HepG2 (cell line): Measurements from ENCODE around the gene NECAB2. TPM values are rescaled to one million over a fixed set of nuclear protein-coding genes. Genes with fewer than 3 reads are reported as not detected.

ENCODE experiments used
- ATF7-NPFF ChIP-seq: sonication (generic); formaldehyde crosslinking; IDR thresholded peaks from 2 replicates; pipeline ENCODE4 v1.8.1; 2023; ENCODE audit warnings: mild to moderate bottlenecking, low read depth, missing genetic modification reagents, moderate library complexity
- HDAC2 ChIP-seq: sonication (generic); formaldehyde crosslinking; IDR thresholded peaks from 2 replicates; pipeline ENCODE4 v1.4.0; 2020; ENCODE audit warnings: missing genetic modification reagents
- JUN ChIP-seq: sonication (generic); formaldehyde crosslinking; IDR thresholded peaks from 2 replicates; pipeline ENCODE4 v1.4.0; 2020; ENCODE audit warnings: mild to moderate bottlenecking, missing genetic modification reagents
- MIXL1 ChIP-seq: IDR thresholded peaks from 2 replicates; pipeline ENCODE4 v1.6.1; 2016
- RORA ChIP-seq: sonication (generic); formaldehyde crosslinking; IDR thresholded peaks from 2 replicates; pipeline ENCODE4 v1.5.0; 2020; ENCODE audit warnings: mild to moderate bottlenecking, missing genetic modification reagents, moderate library complexity
- SNAI1 ChIP-seq: sonication (generic); formaldehyde crosslinking; IDR thresholded peaks from 2 replicates; pipeline ENCODE4 v1.5.0; 2020; ENCODE audit warnings: mild to moderate bottlenecking, missing genetic modification reagents, borderline replicate concordance
- ZNF614 ChIP-seq: IDR thresholded peaks from 2 replicates; pipeline ENCODE4 v1.6.1; 2018; ENCODE audit warnings: missing biosample characterization, missing genetic modification reagents, inconsistent platforms, borderline replicate concordance
- polyA plus RNA-seq, 8 experiments: library from polyadenylated mRNA; depleted of rRNA in 3 of 8; stranded (reverse) in 7 of 8; unstranded in 1 of 8; fragments of >200 nt; fragmentation: Illumina TruSeq in 4 of 8; extraction: Trizol in 4 of 8; gene quantifications; 2 replicates each; pipeline versions ENCODE4 v1.2.1 to v1.2.3, GENCODE V29; 2011 to 2016; ENCODE audit warnings: low read depth in 4 of 8, missing spikeins in 1 of 8, mixed read lengths in 1 of 8; ENCODE audit not compliant: insufficient read depth in 1 of 8
- total RNA-seq, 5 experiments: library from RNA; depleted of rRNA; stranded (reverse); fragments of >200 nt; fragmentation: Illumina TruSeq; extraction: Trizol; gene quantifications; 2 replicates each; pipeline ENCODE4 v1.2.3, GENCODE V29; 2016; ENCODE audit warnings: low read depth in 1 of 5
- TF ChIP-seq, protein P1 (sequence below): sonication (generic); formaldehyde crosslinking; IDR thresholded peaks from 2 replicates; pipeline ENCODE4 v1.8.0; 2023; ENCODE audit warnings: mild to moderate bottlenecking, missing genetic modification reagents
- TF ChIP-seq, protein P2 (sequence below): IDR thresholded peaks from 2 replicates; pipeline ENCODE4 v1.4.0; 2020; ENCODE audit warnings: mild to moderate bottlenecking, missing genetic modification reagents
- TF ChIP-seq, protein P3 (sequence below): sonication (generic); formaldehyde crosslinking; IDR thresholded peaks from 2 replicates; pipeline ENCODE4 v1.4.0; 2020; ENCODE audit warnings: low read depth, mild to moderate bottlenecking, missing genetic modification reagents
- TF ChIP-seq, protein P4 (sequence below): sonication (generic); formaldehyde crosslinking; IDR thresholded peaks from 2 replicates; pipeline ENCODE4 v1.4.0; 2020; ENCODE audit warnings: missing genetic modification reagents
- TF ChIP-seq, protein P5 (sequence below): sonication (generic); formaldehyde crosslinking; IDR thresholded peaks from 2 replicates; pipeline ENCODE4 v1.8.0; 2022; ENCODE audit warnings: mild to moderate bottlenecking, missing genetic modification reagents

Gene NECAB2
- total and polyA plus RNA-seq, 2 of the 13 experiments (the other 11 are each of a cell fraction or from before 2014, with no cell fraction given), result 0.21 to 0.49 TPM

DNA sequence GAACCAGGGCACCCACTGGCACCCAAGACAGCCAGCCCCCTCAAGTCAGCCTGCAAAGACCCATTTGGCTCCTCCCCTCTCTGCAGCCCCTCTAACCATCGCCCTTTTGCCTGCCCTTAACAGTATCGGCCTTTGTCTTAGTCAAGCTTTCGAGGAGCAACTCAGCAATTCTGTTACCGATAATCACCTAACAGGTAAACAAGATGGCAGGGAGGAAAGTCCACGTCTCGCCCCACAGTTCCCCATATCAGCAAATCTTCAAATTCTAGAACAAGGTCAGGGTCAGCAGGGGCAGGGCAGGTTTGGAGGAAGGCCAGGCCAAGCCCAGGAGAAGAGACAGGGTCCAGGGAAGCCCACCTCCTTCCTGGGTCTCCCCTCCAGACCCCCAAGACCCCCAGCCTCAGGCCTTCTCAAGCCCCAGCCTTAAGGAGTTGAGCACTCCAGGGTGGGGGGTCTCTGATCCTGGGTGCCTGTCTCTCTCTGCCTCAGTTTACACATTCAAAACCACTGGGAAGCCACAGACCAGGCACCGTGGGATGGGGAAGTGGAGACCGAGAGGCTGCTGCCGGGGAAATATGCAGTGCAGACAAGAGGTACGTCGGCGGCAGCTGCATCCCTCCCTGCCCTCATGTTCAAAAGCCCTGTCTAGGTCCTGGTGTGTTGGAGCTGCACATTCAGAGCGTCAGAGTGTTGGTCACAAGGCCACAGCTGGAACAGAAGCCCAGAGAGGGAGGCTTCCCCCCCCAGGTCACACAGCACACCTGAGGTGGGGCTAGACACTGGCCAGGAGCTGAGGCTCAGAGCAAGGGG lies 18.9 kb upstream of the NECAB2 start (continued):
- TF ChIP-seq MIXL1 (CRISPR knock-in tag), result peak; percentile 50; the same call in 1 of the 2 replicates
- no peak; the same call in 1 of the 2 replicates for TF ChIP-seq HDAC2 (CRISPR knock-in tag)
- 0 out of 2 replicates have a peak, but pooled peaks have one; percentile 47 for TF ChIP-seq ZNF614 (CRISPR knock-in tag)
- TF ChIP-seq SNAI1, result no peak
- TF ChIP-seq, protein P1, sequence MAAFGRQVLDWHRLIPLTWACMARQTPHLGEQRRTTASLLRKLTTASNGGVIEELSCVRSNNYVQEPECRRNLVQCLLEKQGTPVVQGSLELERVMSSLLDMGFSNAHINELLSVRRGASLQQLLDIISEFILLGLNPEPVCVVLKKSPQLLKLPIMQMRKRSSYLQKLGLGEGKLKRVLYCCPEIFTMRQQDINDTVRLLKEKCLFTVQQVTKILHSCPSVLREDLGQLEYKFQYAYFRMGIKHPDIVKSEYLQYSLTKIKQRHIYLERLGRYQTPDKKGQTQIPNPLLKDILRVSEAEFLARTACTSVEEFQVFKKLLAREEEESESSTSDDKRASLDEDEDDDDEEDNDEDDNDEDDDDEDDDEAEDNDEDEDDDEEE, result no peak
- TF ChIP-seq, protein P2, sequence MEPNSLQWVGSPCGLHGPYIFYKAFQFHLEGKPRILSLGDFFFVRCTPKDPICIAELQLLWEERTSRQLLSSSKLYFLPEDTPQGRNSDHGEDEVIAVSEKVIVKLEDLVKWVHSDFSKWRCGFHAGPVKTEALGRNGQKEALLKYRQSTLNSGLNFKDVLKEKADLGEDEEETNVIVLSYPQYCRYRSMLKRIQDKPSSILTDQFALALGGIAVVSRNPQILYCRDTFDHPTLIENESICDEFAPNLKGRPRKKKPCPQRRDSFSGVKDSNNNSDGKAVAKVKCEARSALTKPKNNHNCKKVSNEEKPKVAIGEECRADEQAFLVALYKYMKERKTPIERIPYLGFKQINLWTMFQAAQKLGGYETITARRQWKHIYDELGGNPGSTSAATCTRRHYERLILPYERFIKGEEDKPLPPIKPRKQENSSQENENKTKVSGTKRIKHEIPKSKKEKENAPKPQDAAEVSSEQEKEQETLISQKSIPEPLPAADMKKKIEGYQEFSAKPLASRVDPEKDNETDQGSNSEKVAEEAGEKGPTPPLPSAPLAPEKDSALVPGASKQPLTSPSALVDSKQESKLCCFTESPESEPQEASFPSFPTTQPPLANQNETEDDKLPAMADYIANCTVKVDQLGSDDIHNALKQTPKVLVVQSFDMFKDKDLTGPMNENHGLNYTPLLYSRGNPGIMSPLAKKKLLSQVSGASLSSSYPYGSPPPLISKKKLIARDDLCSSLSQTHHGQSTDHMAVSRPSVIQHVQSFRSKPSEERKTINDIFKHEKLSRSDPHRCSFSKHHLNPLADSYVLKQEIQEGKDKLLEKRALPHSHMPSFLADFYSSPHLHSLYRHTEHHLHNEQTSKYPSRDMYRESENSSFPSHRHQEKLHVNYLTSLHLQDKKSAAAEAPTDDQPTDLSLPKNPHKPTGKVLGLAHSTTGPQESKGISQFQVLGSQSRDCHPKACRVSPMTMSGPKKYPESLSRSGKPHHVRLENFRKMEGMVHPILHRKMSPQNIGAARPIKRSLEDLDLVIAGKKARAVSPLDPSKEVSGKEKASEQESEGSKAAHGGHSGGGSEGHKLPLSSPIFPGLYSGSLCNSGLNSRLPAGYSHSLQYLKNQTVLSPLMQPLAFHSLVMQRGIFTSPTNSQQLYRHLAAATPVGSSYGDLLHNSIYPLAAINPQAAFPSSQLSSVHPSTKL (CRISPR knock-in tag), result peak; percentile 92
- TF ChIP-seq, protein P3, sequence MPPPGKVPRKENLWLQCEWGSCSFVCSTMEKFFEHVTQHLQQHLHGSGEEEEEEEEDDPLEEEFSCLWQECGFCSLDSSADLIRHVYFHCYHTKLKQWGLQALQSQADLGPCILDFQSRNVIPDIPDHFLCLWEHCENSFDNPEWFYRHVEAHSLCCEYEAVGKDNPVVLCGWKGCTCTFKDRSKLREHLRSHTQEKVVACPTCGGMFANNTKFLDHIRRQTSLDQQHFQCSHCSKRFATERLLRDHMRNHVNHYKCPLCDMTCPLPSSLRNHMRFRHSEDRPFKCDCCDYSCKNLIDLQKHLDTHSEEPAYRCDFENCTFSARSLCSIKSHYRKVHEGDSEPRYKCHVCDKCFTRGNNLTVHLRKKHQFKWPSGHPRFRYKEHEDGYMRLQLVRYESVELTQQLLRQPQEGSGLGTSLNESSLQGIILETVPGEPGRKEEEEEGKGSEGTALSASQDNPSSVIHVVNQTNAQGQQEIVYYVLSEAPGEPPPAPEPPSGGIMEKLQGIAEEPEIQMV (CRISPR knock-in tag), result no peak
- 0 out of 2 replicates have a peak, but pooled peaks have one; percentile 49 for TF ChIP-seq JUN (CRISPR knock-in tag)
- TF ChIP-seq, protein P4, sequence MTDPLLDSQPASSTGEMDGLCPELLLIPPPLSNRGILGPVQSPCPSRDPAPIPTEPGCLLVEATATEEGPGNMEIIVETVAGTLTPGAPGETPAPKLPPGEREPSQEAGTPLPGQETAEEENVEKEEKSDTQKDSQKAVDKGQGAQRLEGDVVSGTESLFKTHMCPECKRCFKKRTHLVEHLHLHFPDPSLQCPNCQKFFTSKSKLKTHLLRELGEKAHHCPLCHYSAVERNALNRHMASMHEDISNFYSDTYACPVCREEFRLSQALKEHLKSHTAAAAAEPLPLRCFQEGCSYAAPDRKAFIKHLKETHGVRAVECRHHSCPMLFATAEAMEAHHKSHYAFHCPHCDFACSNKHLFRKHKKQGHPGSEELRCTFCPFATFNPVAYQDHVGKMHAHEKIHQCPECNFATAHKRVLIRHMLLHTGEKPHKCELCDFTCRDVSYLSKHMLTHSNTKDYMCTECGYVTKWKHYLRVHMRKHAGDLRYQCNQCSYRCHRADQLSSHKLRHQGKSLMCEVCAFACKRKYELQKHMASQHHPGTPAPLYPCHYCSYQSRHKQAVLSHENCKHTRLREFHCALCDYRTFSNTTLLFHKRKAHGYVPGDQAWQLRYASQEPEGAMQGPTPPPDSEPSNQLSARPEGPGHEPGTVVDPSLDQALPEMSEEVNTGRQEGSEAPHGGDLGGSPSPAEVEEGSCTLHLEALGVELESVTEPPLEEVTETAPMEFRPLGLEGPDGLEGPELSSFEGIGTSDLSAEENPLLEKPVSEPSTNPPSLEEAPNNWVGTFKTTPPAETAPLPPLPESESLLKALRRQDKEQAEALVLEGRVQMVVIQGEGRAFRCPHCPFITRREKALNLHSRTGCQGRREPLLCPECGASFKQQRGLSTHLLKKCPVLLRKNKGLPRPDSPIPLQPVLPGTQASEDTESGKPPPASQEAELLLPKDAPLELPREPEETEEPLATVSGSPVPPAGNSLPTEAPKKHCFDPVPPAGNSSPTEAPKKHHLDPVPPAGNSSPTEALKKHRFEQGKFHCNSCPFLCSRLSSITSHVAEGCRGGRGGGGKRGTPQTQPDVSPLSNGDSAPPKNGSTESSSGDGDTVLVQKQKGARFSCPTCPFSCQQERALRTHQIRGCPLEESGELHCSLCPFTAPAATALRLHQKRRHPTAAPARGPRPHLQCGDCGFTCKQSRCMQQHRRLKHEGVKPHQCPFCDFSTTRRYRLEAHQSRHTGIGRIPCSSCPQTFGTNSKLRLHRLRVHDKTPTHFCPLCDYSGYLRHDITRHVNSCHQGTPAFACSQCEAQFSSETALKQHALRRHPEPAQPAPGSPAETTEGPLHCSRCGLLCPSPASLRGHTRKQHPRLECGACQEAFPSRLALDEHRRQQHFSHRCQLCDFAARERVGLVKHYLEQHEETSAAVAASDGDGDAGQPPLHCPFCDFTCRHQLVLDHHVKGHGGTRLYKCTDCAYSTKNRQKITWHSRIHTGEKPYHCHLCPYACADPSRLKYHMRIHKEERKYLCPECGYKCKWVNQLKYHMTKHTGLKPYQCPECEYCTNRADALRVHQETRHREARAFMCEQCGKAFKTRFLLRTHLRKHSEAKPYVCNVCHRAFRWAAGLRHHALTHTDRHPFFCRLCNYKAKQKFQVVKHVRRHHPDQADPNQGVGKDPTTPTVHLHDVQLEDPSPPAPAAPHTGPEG, result no peak
- TF ChIP-seq, protein P5, sequence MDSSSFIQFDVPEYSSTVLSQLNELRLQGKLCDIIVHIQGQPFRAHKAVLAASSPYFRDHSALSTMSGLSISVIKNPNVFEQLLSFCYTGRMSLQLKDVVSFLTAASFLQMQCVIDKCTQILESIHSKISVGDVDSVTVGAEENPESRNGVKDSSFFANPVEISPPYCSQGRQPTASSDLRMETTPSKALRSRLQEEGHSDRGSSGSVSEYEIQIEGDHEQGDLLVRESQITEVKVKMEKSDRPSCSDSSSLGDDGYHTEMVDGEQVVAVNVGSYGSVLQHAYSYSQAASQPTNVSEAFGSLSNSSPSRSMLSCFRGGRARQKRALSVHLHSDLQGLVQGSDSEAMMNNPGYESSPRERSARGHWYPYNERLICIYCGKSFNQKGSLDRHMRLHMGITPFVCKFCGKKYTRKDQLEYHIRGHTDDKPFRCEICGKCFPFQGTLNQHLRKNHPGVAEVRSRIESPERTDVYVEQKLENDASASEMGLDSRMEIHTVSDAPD (CRISPR knock-in tag), result peak; percentile 84; the same call in 1 of the 2 replicates
- no peak for TF ChIP-seq ATF7-NPFF (CRISPR knock-in tag)
- TF ChIP-seq RORA, result no peak
